Measurements from ENCODE around the gene RCOR3. TPM values are rescaled to one million over a fixed set of nuclear protein-coding genes. Genes with fewer than 3 reads are reported as not detected.

Gene RCOR3
- total and polyA plus RNA-seq, 2 of the 8 experiments (the other 6 are each of a cell fraction or from before 2014, with no cell fraction given): 21.4 to 36.3 TPM

GRCh38 chr1:211345719-211346118, 86.6 kb downstream of the RCOR3 start:
- Histone ChIP-seq H3K27me3 (replicated peaks in 1 of 4; ENCODE audit: control insufficient read depth in 3 of 4, extremely low read depth in 1 of 4, insufficient read depth in 3 of 4, low read length in 3 of 4) (no peaks in the 10 kb centered on the region), H2BK5ac (ENCODE audit: low read depth, low read length) (no peak overlapping the region; the same call in 1 of the 2 replicates), H3K23me2 (ENCODE audit: low read depth, low read length) (no peaks in the 10 kb centered on the region), H3K9me3 (ENCODE audit: insufficient read depth in 2 of 2, low read depth in 1 of 2, low read length in 1 of 2) (no peaks in the 10 kb centered on the region), H3K14ac (ENCODE audit: insufficient read length) (no peak overlapping the region), H4K5ac (ENCODE audit: insufficient read length, low read depth, low read length) (peak overlapping the region; percentile 56), H4K20me1 (replicated peaks in 1 of 2; ENCODE audit: control insufficient read depth in 1 of 2, insufficient read depth in 2 of 2, low read length in 2 of 2) (peaks cover 0 to 2% of the 10 kb centered on the region in 2 experiments), H3K36me3 (ENCODE audit: control insufficient read depth in 2 of 4, insufficient read depth in 4 of 4, low read length in 3 of 4) (no peaks in the 10 kb centered on the region; a peak in 1 of 8 replicates), H2BK20ac (ENCODE audit: low read length) (no peak overlapping the region), H3K23ac (ENCODE audit: insufficient read length) (no peak overlapping the region), H2BK15ac (ENCODE audit: low read length) (no peak overlapping the region), H3K4me3 (ENCODE audit: extremely low read depth in 1 of 4, insufficient read depth in 2 of 4, low read depth in 3 of 4, low read length in 4 of 4) (no peak overlapping the region), H4K91ac (replicated peaks; ENCODE audit: insufficient read length, low read length) (peak overlapping the region; percentile 5), H3K27ac (ENCODE audit: low read depth, low read length) (no peak overlapping the region), H3K79me2 (ENCODE audit: control insufficient read depth in 1 of 2, insufficient read depth in 2 of 2, low read length in 2 of 2) (peaks cover 0 to 28% of the 10 kb centered on the region in 2 experiments; a peak in 2 of 4 replicates), H3K4me2 (ENCODE audit: insufficient read depth in 1 of 2, low read depth in 2 of 2, low read length in 2 of 2) (peak overlapping the region; percentile 5 to 54; a peak in 1 of 4 replicates), H2BK120ac (replicated peaks; ENCODE audit: low read depth, low read length) (no peak overlapping the region), H4K8ac (ENCODE audit: extremely low read depth, insufficient read depth, low read length) (no peak overlapping the region), H3K18ac (ENCODE audit: extremely low read depth, low read length) (no peak overlapping the region), H2BK12ac (ENCODE audit: low read depth, low read length) (peak overlapping the region; percentile 45; the same call in 1 of the 2 replicates), H3K4me1 (replicated peaks in 1 of 4; ENCODE audit: control insufficient read depth in 3 of 4, insufficient read depth in 4 of 4, low read length in 3 of 4) (peaks cover 4 to 6% (median 5%) of the 10 kb centered on the region in 4 experiments; a peak in 6 of 7 replicates), H3K56ac (replicated peaks; ENCODE audit: insufficient read length, low read depth, low read length) (no peak overlapping the region), H2AFZ (ENCODE audit: low read length) (no peak overlapping the region), H2AK5ac (ENCODE audit: low read depth, low read length) (peak overlapping the region; percentile 26; the same call in 1 of the 2 replicates), H3K79me1 (ENCODE audit: low read depth, low read length) (peaks cover 4% of the 10 kb centered on the region), H3K4ac (replicated peaks; ENCODE audit: insufficient read length, low read depth, low read length) (no peak overlapping the region), H3K9ac (replicated peaks in 1 of 4; ENCODE audit: extremely low read depth in 1 of 4, low read depth in 3 of 4, low read length in 3 of 4) (no peak overlapping the region)
- DNase-seq (ENCODE audit: low read depth in 1 of 2, low spot score in 2 of 2) (no peak), FAIRE-seq (peak; percentile 62)
- WGBS, 2 experiments (ENCODE audit: extremely low coverage in 1 of 2, insufficient coverage in 1 of 2, insufficient read length in 1 of 2, insufficient replicate concordance in 2 of 2, low coverage in 1 of 2, low lambda C conversion rate in 2 of 2, missing lambda C conversion rate in 1 of 2): 54% methylated on average over 2 of the region's 2 CpGs; no CpG with 5 or more reads in 1 of the 2 experiments
- ChIA-PET POLR2A (ENCODE audit: partially characterized antibody) (interaction anchor here (0.8 to 1.4 kb wide), 4 partner anchors 10 to 52 kb away, joined by 3 to 4 read pairs (median 3); no protein-coding TSS in a partner anchor), CTCF (ENCODE audit: partially characterized antibody) (interaction anchor here (0.8 to 3.7 kb wide), 8 partner anchors 9 to 125 kb away, joined by 3 to 15 read pairs (median 4); no protein-coding TSS in a partner anchor)
- no peak for TF ChIP-seq JUN (IDR thresholded peaks at IDR 0.05; ENCODE audit: low read depth, low read length)
- TF ChIP-seq, protein P1, sequence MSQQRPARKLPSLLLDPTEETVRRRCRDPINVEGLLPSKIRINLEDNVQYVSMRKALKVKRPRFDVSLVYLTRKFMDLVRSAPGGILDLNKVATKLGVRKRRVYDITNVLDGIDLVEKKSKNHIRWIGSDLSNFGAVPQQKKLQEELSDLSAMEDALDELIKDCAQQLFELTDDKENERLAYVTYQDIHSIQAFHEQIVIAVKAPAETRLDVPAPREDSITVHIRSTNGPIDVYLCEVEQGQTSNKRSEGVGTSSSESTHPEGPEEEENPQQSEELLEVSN (IDR thresholded peaks at IDR 0.05): peak; percentile 86
- no peak for TF ChIP-seq BRCA1 (IDR thresholded peaks at IDR 0.05; ENCODE audit: low read depth, low read length)
- TF ChIP-seq TCF12 (IDR thresholded peaks at IDR 0.05; ENCODE audit: low read depth, low read length): no peak
- TF ChIP-seq RBBP5 (IDR thresholded peaks at IDR 0.05; ENCODE audit: borderline replicate concordance, low read depth, low read length): no peak
- no peak for TF ChIP-seq CEBPB (IDR thresholded peaks at IDR 0.05; ENCODE audit: low read depth, low read length)
- TF ChIP-seq RFX5 (IDR thresholded peaks at IDR 0.05; ENCODE audit: borderline replicate concordance, low read depth, low read length): no peak
- TF ChIP-seq ASH2L (IDR thresholded peaks at IDR 0.05; ENCODE audit: low read length): peak; percentile 28
- TF ChIP-seq TAF1 (IDR thresholded peaks at IDR 0.05; ENCODE audit: low read depth, low read length): no peak
- no peak for TF ChIP-seq USF2 (IDR thresholded peaks at IDR 0.05; ENCODE audit: low read length)
- no peak for TF ChIP-seq FOSL1 (IDR thresholded peaks at IDR 0.05; ENCODE audit: insufficient read depth, low read depth, low read length)
- TF ChIP-seq BACH1 (IDR thresholded peaks at IDR 0.05; ENCODE audit: low read length): no peak
